OCI-LY1 (cell line): ENCODE results near the gene RABGAP1L.
"Not testable (repeated sequence)": the region's sequence is repeated elsewhere in the genome, so short reads cannot be mapped to it uniquely, and the experiment has no call there.

Experiments
- H2AFZ ChIP-seq: fragments of 200-600 bp; sonication (generic), shearing (Covaris generic); 2 replicates; pipeline ENCODE4 v1.6.0; 2014; ENCODE audit warnings: antibody characterized with exemption, mild to moderate bottlenecking, low read length
- H3F3A ChIP-seq: fragments of 200-600 bp; sonication (generic), shearing (Covaris generic); 2 replicates; pipeline ENCODE4 v1.6.0; 2014; ENCODE audit warnings: mild to moderate bottlenecking, antibody characterized with exemption, low read length, moderate library complexity; ENCODE audit not compliant: insufficient read depth
- H3K27ac ChIP-seq: fragments of 200-600 bp; sonication (generic); 2 replicates; pipeline ENCODE4 v1.5.1; 2014; ENCODE audit warnings: low read length, mixed run types, mild to moderate bottlenecking, low read depth; ENCODE audit not compliant: poor library complexity, severe bottlenecking
- H3K27me3 ChIP-seq: fragments of 200-600 bp; sonication (generic); 2 replicates; pipeline ENCODE4 v1.6.0; 2014; ENCODE audit warnings: antibody characterized with exemption, mild to moderate bottlenecking, low read length, moderate library complexity; ENCODE audit not compliant: insufficient read depth
- H3K36me3 ChIP-seq: fragments of 200-600 bp; sonication (generic); 2 replicates; pipeline ENCODE4 v1.6.1; 2014; ENCODE audit warnings: mild to moderate bottlenecking, antibody characterized with exemption, low read length, moderate library complexity, mixed read lengths; ENCODE audit not compliant: insufficient read depth
- H3K4me1 ChIP-seq: fragments of 200-600 bp; sonication (generic); 2 replicates; pipeline ENCODE4 v1.5.1; 2014; ENCODE audit warnings: mild to moderate bottlenecking, low read length, moderate library complexity; ENCODE audit not compliant: insufficient read depth, severe bottlenecking
- H3K4me2 ChIP-seq: fragments of 200-600 bp; sonication (generic), shearing (Covaris generic); 2 replicates; pipeline ENCODE4 v1.6.1; 2014; ENCODE audit warnings: low read length
- H3K4me3 ChIP-seq: fragments of 200-600 bp; sonication (generic); 2 replicates; pipeline ENCODE4 v1.5.1; 2014; ENCODE audit warnings: low read length, low read depth, mild to moderate bottlenecking, mixed read lengths; ENCODE audit not compliant: poor library complexity, severe bottlenecking
- H3K79me2 ChIP-seq: fragments of 200-600 bp; shearing (Covaris generic); 2 replicates; pipeline ENCODE4 v1.6.1; 2016; ENCODE audit warnings: mixed run types, low read length, mixed read lengths; ENCODE audit not compliant: insufficient read depth
- H3K9ac ChIP-seq: fragments of 200-600 bp; sonication (generic), shearing (Covaris generic); 2 replicates; pipeline ENCODE4 v1.6.1; 2014; ENCODE audit warnings: mild to moderate bottlenecking, low read length, mixed read lengths
- H3K9me2 ChIP-seq: fragments of 200-600 bp; sonication (generic), shearing (Covaris generic); 2 replicates; pipeline ENCODE4 v1.6.1; 2014; ENCODE audit warnings: low read depth, mild to moderate bottlenecking, low read length, mixed read lengths
- H3K9me3 ChIP-seq: fragments of 200-600 bp; shearing (Covaris generic); 2 replicates; pipeline ENCODE4 v1.6.1; 2014; ENCODE audit warnings: low read length, mixed read lengths
- H4K20me1 ChIP-seq: fragments of 200-600 bp; sonication (generic), shearing (Covaris generic); 2 replicates; pipeline ENCODE4 v1.6.0; 2016; ENCODE audit warnings: mild to moderate bottlenecking, low read length; ENCODE audit not compliant: insufficient read depth
- EZH2 ChIP-seq: fragments of 200-600 bp; sonication (generic), shearing (Covaris generic); IDR thresholded peaks from 2 replicates; pipeline ENCODE4 v1.8.0; 2017; ENCODE audit warnings: borderline replicate concordance, mixed run types, mild to moderate bottlenecking, antibody characterized with exemption, low read length, moderate library complexity, mixed read lengths
- TF ChIP-seq, protein P1 (sequence below): fragments of 200-600 bp; sonication (generic), shearing (Covaris generic); IDR thresholded peaks from 2 replicates; pipeline ENCODE4 v1.5.1; 2017; ENCODE audit warnings: mild to moderate bottlenecking, antibody characterized with exemption, low read length, moderate library complexity, mixed read lengths

Gene RABGAP1L

DNA sequence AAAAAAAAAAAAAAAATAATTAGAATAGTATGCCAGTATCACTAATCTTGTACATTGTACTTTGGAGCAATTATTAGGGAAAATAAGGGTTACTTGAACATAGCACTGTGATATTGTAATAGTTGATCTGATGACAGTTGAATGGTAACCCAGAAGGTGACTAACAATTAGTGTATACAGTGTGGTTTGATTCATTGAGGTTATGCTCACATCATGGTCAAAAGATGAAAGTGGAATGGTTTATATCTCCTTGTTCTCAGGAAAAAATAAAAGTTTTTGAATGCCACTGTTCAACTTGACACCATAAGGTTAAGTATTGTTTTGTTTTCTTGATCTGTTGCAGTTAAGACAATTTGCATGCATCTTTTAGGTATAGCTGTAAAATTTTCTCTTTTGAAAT lies 375.5 kb downstream of the RABGAP1L start:
- H2AFZ ChIP-seq: no peak overlapping the region
- no peak overlapping the region for H3K9ac ChIP-seq
- no peaks in the 10 kb centered on the region for H4K20me1 ChIP-seq
- no peak overlapping the region for H3K4me2 ChIP-seq
- H3K27me3 ChIP-seq: no peaks in the 10 kb centered on the region
- H3K4me3 ChIP-seq: no peak overlapping the region
- H3K9me3 ChIP-seq: peaks cover 12% of the 10 kb centered on the region
- TF ChIP-seq EZH2: no peak
- TF ChIP-seq, protein P1, sequence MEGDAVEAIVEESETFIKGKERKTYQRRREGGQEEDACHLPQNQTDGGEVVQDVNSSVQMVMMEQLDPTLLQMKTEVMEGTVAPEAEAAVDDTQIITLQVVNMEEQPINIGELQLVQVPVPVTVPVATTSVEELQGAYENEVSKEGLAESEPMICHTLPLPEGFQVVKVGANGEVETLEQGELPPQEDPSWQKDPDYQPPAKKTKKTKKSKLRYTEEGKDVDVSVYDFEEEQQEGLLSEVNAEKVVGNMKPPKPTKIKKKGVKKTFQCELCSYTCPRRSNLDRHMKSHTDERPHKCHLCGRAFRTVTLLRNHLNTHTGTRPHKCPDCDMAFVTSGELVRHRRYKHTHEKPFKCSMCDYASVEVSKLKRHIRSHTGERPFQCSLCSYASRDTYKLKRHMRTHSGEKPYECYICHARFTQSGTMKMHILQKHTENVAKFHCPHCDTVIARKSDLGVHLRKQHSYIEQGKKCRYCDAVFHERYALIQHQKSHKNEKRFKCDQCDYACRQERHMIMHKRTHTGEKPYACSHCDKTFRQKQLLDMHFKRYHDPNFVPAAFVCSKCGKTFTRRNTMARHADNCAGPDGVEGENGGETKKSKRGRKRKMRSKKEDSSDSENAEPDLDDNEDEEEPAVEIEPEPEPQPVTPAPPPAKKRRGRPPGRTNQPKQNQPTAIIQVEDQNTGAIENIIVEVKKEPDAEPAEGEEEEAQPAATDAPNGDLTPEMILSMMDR: no peak
- H3F3A ChIP-seq: no peaks in the 10 kb centered on the region
- H3K79me2 ChIP-seq: no peaks in the 10 kb centered on the region
- H3K36me3 ChIP-seq: peaks cover 7% of the 10 kb centered on the region
- H3K9me2 ChIP-seq: no peaks in the 10 kb centered on the region
- no peak overlapping the region for H3K27ac ChIP-seq
- no peaks in the 10 kb centered on the region for H3K4me1 ChIP-seq

DNA sequence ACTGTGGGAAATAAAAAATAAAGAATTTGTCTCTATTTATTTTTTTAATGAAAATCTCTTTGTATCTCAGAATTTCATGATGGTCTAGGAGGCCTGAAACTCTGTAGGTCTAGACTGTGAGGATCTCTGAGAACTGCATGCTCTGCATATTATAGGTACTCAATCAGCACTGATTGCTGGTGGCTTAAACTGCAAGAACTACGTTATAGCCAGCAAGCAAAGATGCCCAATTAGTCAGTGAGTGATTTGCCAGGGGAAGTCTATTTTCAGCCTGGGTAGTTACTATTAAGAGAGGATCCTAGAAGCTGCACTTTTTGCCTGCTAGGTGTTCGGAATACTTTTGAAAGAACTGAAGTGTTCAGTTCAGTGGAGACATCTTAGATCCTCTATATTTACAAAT lies 375.9 kb downstream of the RABGAP1L start:
- Histone ChIP-seq H3K4me2 (no peak overlapping the region), H3K4me3 (no peak overlapping the region), H3K4me1 (no peaks in the 10 kb centered on the region), H3F3A (no peaks in the 10 kb centered on the region), H4K20me1 (no peaks in the 10 kb centered on the region), H2AFZ (no peak overlapping the region), H3K79me2 (no peaks in the 10 kb centered on the region), H3K9ac (no peak overlapping the region), H3K36me3 (peaks cover 6% of the 10 kb centered on the region), H3K27ac (no peak overlapping the region), H3K9me2 (no peaks in the 10 kb centered on the region), H3K27me3 (no peaks in the 10 kb centered on the region), H3K9me3 (peaks cover 10% of the 10 kb centered on the region)
- TF ChIP-seq EZH2: no peak
- TF ChIP-seq, protein P1: no peak

DNA sequence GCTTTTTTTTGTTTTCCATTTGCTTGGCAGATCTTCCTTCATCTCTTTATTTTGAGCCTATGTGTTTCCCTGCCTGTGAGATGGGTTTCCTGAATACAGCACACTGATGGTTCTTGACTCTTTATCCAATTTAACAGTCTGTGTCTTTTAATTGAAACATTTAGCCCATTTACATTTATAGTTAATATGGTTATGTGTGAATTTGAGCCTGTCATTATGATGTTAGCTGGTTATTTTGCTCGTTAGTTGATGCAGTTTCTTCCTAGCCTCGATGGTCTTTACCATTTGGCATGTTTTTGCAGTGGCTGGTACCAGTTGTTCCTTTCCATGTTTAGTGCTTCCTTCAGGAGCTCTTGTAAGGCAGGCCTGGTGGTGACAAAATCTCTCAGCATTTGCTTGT lies 384.1 kb downstream of the RABGAP1L start:
- not testable (repeated sequence) for H3K9me3 ChIP-seq, H3K27me3 ChIP-seq, H3K4me2 ChIP-seq, H3K36me3 ChIP-seq, H3K4me1 ChIP-seq, H3K79me2 ChIP-seq, H3K9me2 ChIP-seq, H3K4me3 ChIP-seq, H3K9ac ChIP-seq, H3K27ac ChIP-seq, H2AFZ ChIP-seq, H4K20me1 ChIP-seq, H3F3A ChIP-seq

DNA sequence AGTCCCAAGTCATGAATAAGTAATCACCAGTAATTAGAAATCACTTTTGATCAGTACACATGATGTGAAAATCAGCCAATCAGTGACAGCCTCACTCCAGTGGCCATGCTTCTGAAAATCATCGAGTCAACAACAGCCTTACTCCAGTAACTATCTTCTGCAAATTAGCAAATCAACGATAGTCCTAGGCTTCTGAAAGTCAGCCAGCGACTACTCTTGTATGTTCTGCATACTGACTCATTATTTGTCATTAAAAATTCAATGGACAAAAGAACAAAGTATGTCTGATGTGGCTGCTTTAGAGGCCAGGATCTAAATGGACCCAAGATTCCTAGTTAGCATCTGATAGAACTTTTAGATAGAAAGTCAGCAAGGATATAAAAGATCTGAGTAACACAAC lies 391.0 kb downstream of the RABGAP1L start:
- H3K9me2 ChIP-seq: no peaks in the 10 kb centered on the region
- no peaks in the 10 kb centered on the region for H3F3A ChIP-seq
- no peak overlapping the region for H3K9ac ChIP-seq
- TF ChIP-seq, protein P1: no peak
- TF ChIP-seq EZH2: no peak
- no peaks in the 10 kb centered on the region for H3K36me3 ChIP-seq
- no peak overlapping the region for H2AFZ ChIP-seq
- H3K27ac ChIP-seq: no peak overlapping the region
- no peaks in the 10 kb centered on the region for H3K4me1 ChIP-seq
- H3K27me3 ChIP-seq: no peaks in the 10 kb centered on the region
- H4K20me1 ChIP-seq: no peaks in the 10 kb centered on the region
- no peaks in the 10 kb centered on the region for H3K9me3 ChIP-seq
- no peak overlapping the region for H3K4me3 ChIP-seq
- no peak overlapping the region for H3K4me2 ChIP-seq
- H3K79me2 ChIP-seq: no peaks in the 10 kb centered on the region
